HepG2 (cell line): ENCODE data around the gene SARNP.

Experiments
- EHMT2 ChIP-seq: fragments of 200-600 bp; sonication (generic); IDR thresholded peaks from 2 replicates; pipeline ENCODE4 v1.7.0; 2017; ENCODE audit warnings: antibody characterized with exemption, low read depth, low read length, borderline replicate concordance
- FOXA1 ChIP-seq, 2 experiments: fragments of 450-650 bp in 1 of 2; sonication (generic) in 1 of 2; formaldehyde crosslinking in 1 of 2; IDR thresholded peaks; 2 replicates each; pipeline versions ENCODE4 v1.4.0 to v1.6.1; 2016 to 2020; ENCODE audit warnings: missing genetic modification reagents in 1 of 2
- HMG20B ChIP-seq: conservative IDR thresholded peaks from 2 replicates; pipeline ENCODE4 v1.6.1; 2016; ENCODE audit warnings: missing genetic modification reagents, missing compliant biosample characterization
- MXI1 ChIP-seq: IDR thresholded peaks from 3 replicates; pipeline ENCODE4 v1.6.1; 2012; ENCODE audit warnings: low read depth, low read length, inconsistent platforms, borderline replicate concordance
- TF ChIP-seq, protein P1 (sequence below), 2 experiments: sonication (generic) in 1 of 2; formaldehyde crosslinking in 1 of 2; IDR thresholded peaks; 2 replicates each; pipeline versions ENCODE4 v1.5.1 to v1.6.1; 2011 to 2020; ENCODE audit warnings: borderline replicate concordance in 1 of 2, low read depth in 1 of 2, low read length in 1 of 2, mild to moderate bottlenecking in 1 of 2, missing genetic modification reagents in 1 of 2, moderate library complexity in 1 of 2

- TF ChIP-seq MXI1 (no peak), FOXA1 (IDR thresholded peaks at IDR 0.05) (no peak), FOXA1 (CRISPR knock-in tag; IDR thresholded peaks at IDR 0.05) (peak; percentile 5; the same call in 1 of the 2 replicates), EHMT2 (no peak), HMG20B (no peak)
- TF ChIP-seq, protein P1, sequence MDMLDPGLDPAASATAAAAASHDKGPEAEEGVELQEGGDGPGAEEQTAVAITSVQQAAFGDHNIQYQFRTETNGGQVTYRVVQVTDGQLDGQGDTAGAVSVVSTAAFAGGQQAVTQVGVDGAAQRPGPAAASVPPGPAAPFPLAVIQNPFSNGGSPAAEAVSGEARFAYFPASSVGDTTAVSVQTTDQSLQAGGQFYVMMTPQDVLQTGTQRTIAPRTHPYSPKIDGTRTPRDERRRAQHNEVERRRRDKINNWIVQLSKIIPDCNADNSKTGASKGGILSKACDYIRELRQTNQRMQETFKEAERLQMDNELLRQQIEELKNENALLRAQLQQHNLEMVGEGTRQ (IDR thresholded peaks at IDR 0.05; ENCODE audit: low read depth, low read length), result no peak
- TF ChIP-seq, protein P1 (CRISPR knock-in tag; IDR thresholded peaks at IDR 0.05; ENCODE audit: borderline replicate concordance), result no peak
These were observed 4.7 kb upstream of the SARNP start for GRCh38 chr12:55822228-55822627.
